ENCODE results near the gene TPCN2.

GRCh38 chr11:69048694-69049489, at the start of gene TPCN2:
- TF ChIP-seq CTCF (conservative IDR thresholded peaks at IDR 0.05 in 1 of 2, IDR thresholded peaks at IDR 0.05 in 1 of 2; ENCODE audit: extremely low read depth in 1 of 2, insufficient read depth in 1 of 2, low read depth in 1 of 2, low read length in 2 of 2), result no peak
- no peak for TF ChIP-seq EZH2 (IDR thresholded peaks at IDR 0.05; ENCODE audit: borderline replicate concordance, low read length)
